Kidney tubule cell (primary cell): ENCODE data around the gene BSX.

ENCODE experiments used
- DNase-seq: peaks from one replicate; pipeline ENCODE4 v3.0.0-alpha.2; 2018; ENCODE audit warnings: low spot score

The BSX gene

GRCh38 chr11:122954455-122954854 lies 27.2 kb downstream of the BSX start:
- no peak for DNase-seq

- DNase-seq: no peak
These were observed 30.4 kb downstream of the BSX start for GRCh38 chr11:122951211-122951610.

GRCh38 chr11:122938557-122938956 lies 43.1 kb downstream of the BSX start:
- DNase-seq: no peak

- DNase-seq: no peak
These were observed 43.7 kb downstream of the BSX start for GRCh38 chr11:122937983-122938382.

GRCh38 chr11:122933416-122933815 lies 48.2 kb downstream of the BSX start:
- DNase-seq: no peak

GRCh38 chr11:122931510-122931909 lies 50.1 kb downstream of the BSX start:
- no peak for DNase-seq
